MCF 10A (cell line): ENCODE results near the gene CLCA1. TPM values are rescaled to one million over a fixed set of nuclear protein-coding genes. Genes with fewer than 3 reads are reported as not detected.

Experiments used
- BruUV-seq: library from RNA; stranded (reverse); fragments of 400-500 nt; replicated peaks from 2 replicates; lab custom pipeline; 2021; lab: Mats Ljungman, UMichigan
- CTCF ChIA-PET: fragments of 300-600 bp; sonication (Branson Sonifier 250); formaldehyde crosslinking; extraction: SDS; loops from one replicate; lab custom pipeline; 2021; ENCODE audit warnings: antibody characterized with exemption, inconsistent platforms; lab: Yijun Ruan, JAX
- POLR2A ChIA-PET: fragments of 300-600, 350-650 bp; sonication (Branson Sonifier 250); formaldehyde crosslinking; extraction: SDS; loops from one replicate; lab custom pipeline; 2020; ENCODE audit warnings: antibody characterized with exemption, inconsistent platforms; lab: Yijun Ruan, JAX
- DNase-seq: peaks from one replicate; pipeline ENCODE4 v3.0.0-alpha.2; 2018; ENCODE audit not compliant: unreplicated experiment
- H3K27ac Mint-ChIP-seq: one replicate; pipeline ENCODE4 v1.8.0; 2022; ENCODE audit warnings: mild to moderate bottlenecking, low read depth, mixed read lengths; ENCODE audit not compliant: unreplicated experiment
- H3K27me3 Mint-ChIP-seq: one replicate; pipeline ENCODE4 v1.8.0; 2022; ENCODE audit warnings: mixed read lengths; ENCODE audit not compliant: insufficient read depth, unreplicated experiment
- H3K36me3 Mint-ChIP-seq: one replicate; pipeline ENCODE4 v1.8.0; 2022; ENCODE audit warnings: mild to moderate bottlenecking, moderate library complexity, mixed read lengths; ENCODE audit not compliant: insufficient read depth, unreplicated experiment
- H3K4me1 Mint-ChIP-seq: one replicate; pipeline ENCODE4 v1.8.0; 2022; ENCODE audit warnings: mixed read lengths; ENCODE audit not compliant: insufficient read depth, unreplicated experiment
- H3K4me3 Mint-ChIP-seq: one replicate; pipeline ENCODE4 v1.8.0; 2022; ENCODE audit warnings: mild to moderate bottlenecking, moderate library complexity, mixed read lengths; ENCODE audit not compliant: unreplicated experiment
- H3K9me3 Mint-ChIP-seq: one replicate; pipeline ENCODE4 v1.8.0; 2022; ENCODE audit warnings: mixed read lengths; ENCODE audit not compliant: unreplicated experiment
- CTCF ChIP-seq: fragments of 200-600 bp; IDR thresholded peaks from one replicate; pipeline ENCODE4 v1.8.0; 2022; ENCODE audit warnings: antibody characterized with exemption, mild to moderate bottlenecking; ENCODE audit not compliant: unreplicated experiment
- intact Hi-C: fragments of 100-400 bp; cut with micrococcal nuclease; formaldehyde crosslinking; loops from 2 replicates; pipeline ENCODE4 v1.14.1; 2022
- total RNA-seq: library from RNA; stranded (reverse); gene quantifications from 2 replicates; pipeline ENCODE4 v1.2.3, GENCODE V29; 2022

Gene CLCA1
- total RNA-seq, 1 experiment from 2014 or later, result not detected

DNA sequence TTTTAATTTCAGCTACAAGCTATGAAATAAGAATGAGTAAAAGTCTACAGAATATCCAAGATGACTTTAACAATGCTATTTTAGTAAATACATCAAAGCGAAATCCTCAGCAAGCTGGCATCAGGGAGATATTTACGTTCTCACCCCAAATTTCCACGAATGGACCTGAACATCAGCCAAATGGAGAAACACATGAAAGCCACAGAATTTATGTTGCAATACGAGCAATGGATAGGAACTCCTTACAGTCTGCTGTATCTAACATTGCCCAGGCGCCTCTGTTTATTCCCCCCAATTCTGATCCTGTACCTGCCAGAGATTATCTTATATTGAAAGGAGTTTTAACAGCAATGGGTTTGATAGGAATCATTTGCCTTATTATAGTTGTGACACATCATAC is 13.7 kb upstream of the CLCA1 start:
- ChIA-PET POLR2A (interaction anchor here (0.6 kb wide), 1 partner anchor 956 kb away, joined by 4 read pairs; no protein-coding TSS in a partner anchor), CTCF (interaction anchor here (1.1 kb wide), 2 partner anchors 20 to 33 kb away, joined by 4 to 6 read pairs; no protein-coding TSS in a partner anchor)
- intact Hi-C loops, result no loop called here
- DNase-seq, result no peak
- Mint-ChIP-seq H3K4me1 (no peaks in the 10 kb centered on the region), H3K27ac (no peak overlapping the region), H3K27me3 (no peaks in the 10 kb centered on the region), H3K4me3 (no peak overlapping the region), H3K36me3 (peaks cover 61% of the 10 kb centered on the region), H3K9me3 (no peaks in the 10 kb centered on the region)
- TF ChIP-seq CTCF, result no peak
- BruUV-seq, result no TSS peak

DNA sequence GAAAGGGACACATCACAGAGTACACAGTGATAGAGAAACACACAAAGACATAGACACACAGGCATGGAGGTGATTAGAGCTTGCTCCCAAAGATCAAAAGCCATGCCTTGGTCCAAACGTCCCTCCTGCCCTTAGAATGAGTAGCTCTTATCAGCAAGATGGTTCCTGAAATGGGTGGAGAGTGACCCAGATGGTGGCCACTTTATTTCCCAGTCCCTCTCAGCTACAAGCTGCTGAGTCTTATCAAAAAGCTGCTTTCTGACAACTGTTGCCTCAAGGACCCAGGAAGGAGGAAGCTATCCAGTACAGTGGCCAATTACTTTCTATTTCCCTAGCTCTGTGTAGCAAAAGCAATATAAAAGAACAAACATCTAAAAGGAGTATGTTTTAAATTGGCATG is 7.7 kb upstream of the CLCA1 start:
- peaks cover 9% of the 10 kb centered on the region for H3K36me3 Mint-ChIP-seq
- no peaks in the 10 kb centered on the region for H3K4me1 Mint-ChIP-seq
- TF ChIP-seq CTCF, result no peak
- BruUV-seq, result no TSS peak
- H3K9me3 Mint-ChIP-seq, result no peaks in the 10 kb centered on the region
- no peak overlapping the region for H3K4me3 Mint-ChIP-seq
- no peaks in the 10 kb centered on the region for H3K27me3 Mint-ChIP-seq
- H3K27ac Mint-ChIP-seq, result no peak overlapping the region
- DNase-seq, result no peak
- ChIA-PET CTCF (interaction anchor here (1.0 to 3.7 kb wide), 4 partner anchors 13 to 41 kb away, joined by 3 to 23 read pairs (median 6); no protein-coding TSS in a partner anchor), POLR2A (interaction anchor here (2.6 kb wide), 1 partner anchor 37 kb away, joined by 10 read pairs; the partner anchor contains the start of gene CLCA2)
- intact Hi-C loops, result no loop called here

DNA sequence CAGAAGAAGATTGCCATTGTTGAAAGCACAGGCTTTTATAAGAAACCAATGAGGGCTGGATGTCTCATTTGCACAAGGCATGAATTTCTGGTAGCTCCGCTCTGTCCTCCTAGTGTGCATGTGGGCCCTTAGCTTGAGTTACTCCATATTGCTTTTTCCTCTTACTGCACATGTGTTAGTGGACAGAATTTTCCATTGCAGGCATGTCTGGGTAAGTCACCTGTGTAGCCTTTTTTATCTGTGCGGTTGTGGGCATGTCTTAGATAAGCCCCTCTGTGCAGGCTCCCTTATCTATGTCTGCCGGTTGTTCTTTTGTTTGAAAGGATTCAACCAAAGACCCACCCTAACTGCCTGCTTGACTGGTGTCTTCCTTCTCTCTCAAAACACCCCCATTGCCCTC is 7.2 kb upstream of the CLCA1 start:
- no TSS peak for BruUV-seq
- Mint-ChIP-seq H3K27me3 (no peaks in the 10 kb centered on the region), H3K9me3 (no peaks in the 10 kb centered on the region), H3K36me3 (peaks cover 4% of the 10 kb centered on the region), H3K4me1 (no peaks in the 10 kb centered on the region), H3K27ac (no peak overlapping the region), H3K4me3 (no peak overlapping the region)
- intact Hi-C loops, result no loop called here
- DNase-seq, result no peak
- ChIA-PET CTCF (interaction anchor here (1.0 to 3.7 kb wide), 4 partner anchors 12 to 40 kb away, joined by 3 to 23 read pairs (median 6); no protein-coding TSS in a partner anchor), POLR2A (interaction anchor here (2.6 kb wide), 1 partner anchor 37 kb away, joined by 10 read pairs; the partner anchor contains the start of gene CLCA2)
- TF ChIP-seq CTCF, result no peak

DNA sequence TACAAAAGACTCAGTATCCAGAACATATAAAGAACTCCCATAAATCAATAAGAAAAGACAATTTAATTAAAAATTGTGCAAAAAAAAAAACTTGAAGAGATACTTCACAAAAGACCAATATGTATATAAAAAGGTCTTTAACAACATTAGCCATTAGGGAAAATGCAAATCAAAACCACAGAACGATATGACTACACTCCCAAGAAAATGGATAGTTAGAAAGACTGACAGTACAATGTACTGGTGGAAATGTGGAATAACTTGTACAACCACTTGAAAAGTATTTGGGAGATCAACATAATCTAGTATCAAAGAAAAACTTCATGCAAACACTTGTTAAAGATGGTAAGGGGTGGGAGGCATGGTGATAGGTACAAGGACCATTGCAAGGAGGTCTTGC is 3.9 kb upstream of the CLCA1 start:
- Mint-ChIP-seq H3K36me3 (no peaks in the 10 kb centered on the region), H3K27me3 (no peaks in the 10 kb centered on the region), H3K27ac (no peak overlapping the region), H3K4me1 (no peaks in the 10 kb centered on the region), H3K9me3 (no peaks in the 10 kb centered on the region), H3K4me3 (no peak overlapping the region)
- TF ChIP-seq CTCF, result no peak
- BruUV-seq, result no TSS peak
- CTCF ChIA-PET, result no interaction called here
- POLR2A ChIA-PET, result no interaction called here
- intact Hi-C loops, result no loop called here
- DNase-seq, result no peak
